Loucy (cell line): ENCODE results near the gene ST3GAL6.
"Not testable (repeated sequence)": the region's sequence is repeated elsewhere in the genome, so short reads cannot be mapped to it uniquely, and the experiment has no call there.

Source experiments
- H2AFZ ChIP-seq: fragments of 200-600 bp; sonication (generic); 2 replicates; pipeline ENCODE4 v1.6.0; 2016; ENCODE audit warnings: antibody characterized with exemption, mild to moderate bottlenecking, low read length, moderate library complexity
- H3F3A ChIP-seq: fragments of 200-600 bp; 2 replicates; pipeline ENCODE4 v1.6.0; 2016; ENCODE audit warnings: antibody characterized with exemption, low read depth, mild to moderate bottlenecking
- H3K27me3 ChIP-seq: fragments of 200-600 bp; sonication (generic); 2 replicates; pipeline ENCODE4 v1.6.1; 2014; ENCODE audit warnings: low read length, mild to moderate bottlenecking; ENCODE audit not compliant: insufficient read depth, poor library complexity, severe bottlenecking
- H3K36me3 ChIP-seq: fragments of 200-600 bp; sonication (generic); 2 replicates; pipeline ENCODE4 v1.6.1; 2016; ENCODE audit warnings: low read length; ENCODE audit not compliant: insufficient read depth
- H3K4me1 ChIP-seq: fragments of 200-600 bp; sonication (generic); 2 replicates; pipeline ENCODE4 v1.5.1; 2014; ENCODE audit warnings: low read length, mild to moderate bottlenecking; ENCODE audit not compliant: insufficient read depth, poor library complexity, severe bottlenecking
- H3K4me2 ChIP-seq: fragments of 200-600 bp; sonication (generic); 2 replicates; pipeline ENCODE4 v1.6.0; 2014; ENCODE audit warnings: antibody characterized with exemption, low read length, low read depth, mild to moderate bottlenecking; ENCODE audit not compliant: poor library complexity, severe bottlenecking
- H3K4me3 ChIP-seq: fragments of 200-600 bp; sonication (generic); 2 replicates; pipeline ENCODE4 v1.5.1; 2014; ENCODE audit warnings: low read length, mild to moderate bottlenecking, mixed read lengths; ENCODE audit not compliant: poor library complexity, severe bottlenecking
- H3K79me2 ChIP-seq: fragments of 200-600 bp; sonication (generic); 2 replicates; pipeline ENCODE4 v1.6.1; 2014; ENCODE audit warnings: low read length; ENCODE audit not compliant: insufficient read depth
- H3K9ac ChIP-seq: fragments of 200-600 bp; sonication (generic); 2 replicates; pipeline ENCODE4 v1.6.0; 2014; ENCODE audit warnings: mild to moderate bottlenecking, low read depth, low read length, moderate library complexity; ENCODE audit not compliant: poor library complexity, severe bottlenecking
- H3K9me2 ChIP-seq: fragments of 200-600 bp; sonication (generic); replicated peaks from 2 replicates; pipeline ENCODE4 v1.6.1; 2016; ENCODE audit warnings: low read depth, low read length, mixed read lengths
- H3K9me3 ChIP-seq: fragments of 200-600 bp; sonication (generic); 2 replicates; pipeline ENCODE4 v1.6.1; 2014; ENCODE audit warnings: mild to moderate bottlenecking, antibody characterized with exemption, low read length, low read depth; ENCODE audit not compliant: insufficient read depth
- H4K20me1 ChIP-seq: fragments of 200-600 bp; sonication (generic); 2 replicates; pipeline ENCODE4 v1.6.0; 2014; ENCODE audit warnings: antibody characterized with exemption, low read length, mild to moderate bottlenecking; ENCODE audit not compliant: insufficient read depth, poor library complexity, severe bottlenecking
- CTCF ChIP-seq: fragments of 200-600 bp; sonication (generic); conservative IDR thresholded peaks from 2 replicates; pipeline ENCODE4 v1.5.1; 2014; ENCODE audit warnings: mild to moderate bottlenecking, antibody characterized with exemption, low read length
- EZH2phosphoT487 ChIP-seq: fragments of 200-600 bp; IDR thresholded peaks from 2 replicates; pipeline ENCODE4 v1.6.1; 2018; ENCODE audit warnings: antibody characterized with exemption, mild to moderate bottlenecking, moderate library complexity, borderline replicate concordance

Gene ST3GAL6

GRCh38 chr3:98826126-98826525 lies 63.0 kb downstream of the ST3GAL6 start:
- no peaks in the 10 kb centered on the region for H3K9me3 ChIP-seq
- TF ChIP-seq EZH2phosphoT487: no peak
- TF ChIP-seq CTCF: no peak
- no peak overlapping the region for H2AFZ ChIP-seq
- H3K79me2 ChIP-seq: no peaks in the 10 kb centered on the region
- no peak overlapping the region for H3K4me2 ChIP-seq
- no peak overlapping the region for H3K4me3 ChIP-seq
- H3K4me1 ChIP-seq: no peaks in the 10 kb centered on the region
- H4K20me1 ChIP-seq: no peaks in the 10 kb centered on the region
- H3K9me2 ChIP-seq: no peaks in the 10 kb centered on the region
- H3F3A ChIP-seq: no peaks in the 10 kb centered on the region
- no peaks in the 10 kb centered on the region for H3K36me3 ChIP-seq
- H3K9ac ChIP-seq: no peak overlapping the region
- no peaks in the 10 kb centered on the region for H3K27me3 ChIP-seq

- Histone ChIP-seq H3K4me1 (no peaks in the 10 kb centered on the region), H3K9me3 (no peaks in the 10 kb centered on the region), H3K9ac (no peak overlapping the region), H3K36me3 (no peaks in the 10 kb centered on the region), H2AFZ (no peak overlapping the region), H3K27me3 (no peaks in the 10 kb centered on the region), H4K20me1 (no peaks in the 10 kb centered on the region), H3K79me2 (no peaks in the 10 kb centered on the region), H3F3A (no peaks in the 10 kb centered on the region), H3K4me3 (no peak overlapping the region), H3K9me2 (no peaks in the 10 kb centered on the region), H3K4me2 (no peak overlapping the region)
- TF ChIP-seq EZH2phosphoT487 (no peak), CTCF (no peak)
Observed at GRCh38 chr3:98827221-98827920, 64.2 kb downstream of the ST3GAL6 start.

GRCh38 chr3:98829246-98829832 lies 66.2 kb downstream of the ST3GAL6 start:
- no peaks in the 10 kb centered on the region for H3K79me2 ChIP-seq

GRCh38 chr3:98831060-98831459 lies 67.9 kb downstream of the ST3GAL6 start:
- H3K27me3 ChIP-seq, H3K9me3 ChIP-seq, H2AFZ ChIP-seq, H3K79me2 ChIP-seq, H3K4me3 ChIP-seq, H4K20me1 ChIP-seq, H3K9ac ChIP-seq, H3K36me3 ChIP-seq, H3K9me2 ChIP-seq, H3F3A ChIP-seq, H3K4me1 ChIP-seq, H3K4me2 ChIP-seq: not testable (repeated sequence)

More at GRCh38 chr3:98829246-98829832, 66.2 kb downstream of the ST3GAL6 start:
- Histone ChIP-seq H2AFZ (no peak overlapping the region), H3K4me2 (no peak overlapping the region), H3K9me2 (no peaks in the 10 kb centered on the region), H3K9ac (no peak overlapping the region), H3K27me3 (no peaks in the 10 kb centered on the region), H3K4me3 (no peak overlapping the region), H3F3A (no peaks in the 10 kb centered on the region), H4K20me1 (no peaks in the 10 kb centered on the region), H3K4me1 (no peaks in the 10 kb centered on the region), H3K36me3 (no peaks in the 10 kb centered on the region), H3K9me3 (no peaks in the 10 kb centered on the region)
- TF ChIP-seq EZH2phosphoT487 (no peak), CTCF (no peak)
